HFF-Myc (cell line): ENCODE measurements around the gene MSI1.

ENCODE experiments used
- DNase-seq: peaks from one replicate; pipeline ENCODE4 v3.0.0-alpha.2; 2011; ENCODE audit warnings: low read depth; ENCODE audit errors: extremely low read depth
- H3K4me3 ChIP-seq: replicated peaks from 2 replicates; pipeline ENCODE4 v1.5.1; 2011; ENCODE audit warnings: low read depth, mild to moderate bottlenecking, control low read depth, low read length
- TF ChIP-seq, protein P1 (sequence below): IDR thresholded peaks from 2 replicates; pipeline ENCODE4 v1.5.1; 2012; ENCODE audit warnings: mild to moderate bottlenecking, low read depth, low read length, control low read depth; ENCODE audit errors: missing control alignments

MSI1 gene

DNA sequence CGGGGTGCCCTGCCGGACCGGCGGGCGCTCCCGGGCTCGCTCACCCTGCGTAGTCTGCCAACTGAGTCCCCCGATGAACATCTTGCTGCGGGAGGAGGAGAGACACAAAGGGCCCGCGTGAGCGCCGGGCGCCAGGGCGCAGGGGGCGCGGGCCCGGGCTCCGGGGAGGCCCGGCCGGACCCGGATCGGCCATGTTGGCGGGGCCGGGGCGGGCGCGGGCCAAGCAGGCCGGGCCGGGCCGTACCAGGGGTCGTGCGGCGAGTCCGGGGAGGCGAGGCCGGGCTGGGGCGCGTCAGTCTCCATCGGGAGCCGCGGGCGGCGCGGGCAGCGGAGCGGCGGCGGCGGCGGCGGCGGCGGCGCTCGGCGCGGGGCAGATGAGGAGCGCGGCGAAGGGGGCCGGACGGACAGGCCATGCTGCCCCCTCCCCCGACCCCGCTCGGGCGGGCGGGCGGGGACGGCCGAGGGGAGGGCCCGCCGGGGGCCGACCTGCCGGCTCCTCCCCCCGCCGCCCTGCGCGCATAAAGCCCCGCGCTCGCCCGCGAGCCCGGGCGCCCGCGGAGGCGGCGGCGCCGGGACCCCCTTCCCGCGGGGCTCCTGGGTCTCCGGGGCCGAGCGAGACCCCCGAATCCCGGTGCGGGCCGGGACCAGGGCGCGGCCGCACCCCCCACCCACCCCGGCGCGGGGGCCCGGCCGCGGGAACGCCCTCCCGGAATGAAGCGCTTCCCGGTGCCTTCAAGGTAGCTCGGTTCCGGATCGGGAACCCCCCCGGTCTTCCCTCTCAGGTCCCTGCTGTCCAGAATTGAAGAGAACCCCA lies at the start of gene MSI1:
TSS of gene MSI1 (minus strand) at position 376 of the 814 bp plus-strand sequence. CDS start at position 303, 73 bp downstream.
- peak within 1 kb of the TSS; percentile 25 for H3K4me3 ChIP-seq
- TF ChIP-seq, protein P1, sequence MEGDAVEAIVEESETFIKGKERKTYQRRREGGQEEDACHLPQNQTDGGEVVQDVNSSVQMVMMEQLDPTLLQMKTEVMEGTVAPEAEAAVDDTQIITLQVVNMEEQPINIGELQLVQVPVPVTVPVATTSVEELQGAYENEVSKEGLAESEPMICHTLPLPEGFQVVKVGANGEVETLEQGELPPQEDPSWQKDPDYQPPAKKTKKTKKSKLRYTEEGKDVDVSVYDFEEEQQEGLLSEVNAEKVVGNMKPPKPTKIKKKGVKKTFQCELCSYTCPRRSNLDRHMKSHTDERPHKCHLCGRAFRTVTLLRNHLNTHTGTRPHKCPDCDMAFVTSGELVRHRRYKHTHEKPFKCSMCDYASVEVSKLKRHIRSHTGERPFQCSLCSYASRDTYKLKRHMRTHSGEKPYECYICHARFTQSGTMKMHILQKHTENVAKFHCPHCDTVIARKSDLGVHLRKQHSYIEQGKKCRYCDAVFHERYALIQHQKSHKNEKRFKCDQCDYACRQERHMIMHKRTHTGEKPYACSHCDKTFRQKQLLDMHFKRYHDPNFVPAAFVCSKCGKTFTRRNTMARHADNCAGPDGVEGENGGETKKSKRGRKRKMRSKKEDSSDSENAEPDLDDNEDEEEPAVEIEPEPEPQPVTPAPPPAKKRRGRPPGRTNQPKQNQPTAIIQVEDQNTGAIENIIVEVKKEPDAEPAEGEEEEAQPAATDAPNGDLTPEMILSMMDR: no peak
- no peak for DNase-seq

DNA sequence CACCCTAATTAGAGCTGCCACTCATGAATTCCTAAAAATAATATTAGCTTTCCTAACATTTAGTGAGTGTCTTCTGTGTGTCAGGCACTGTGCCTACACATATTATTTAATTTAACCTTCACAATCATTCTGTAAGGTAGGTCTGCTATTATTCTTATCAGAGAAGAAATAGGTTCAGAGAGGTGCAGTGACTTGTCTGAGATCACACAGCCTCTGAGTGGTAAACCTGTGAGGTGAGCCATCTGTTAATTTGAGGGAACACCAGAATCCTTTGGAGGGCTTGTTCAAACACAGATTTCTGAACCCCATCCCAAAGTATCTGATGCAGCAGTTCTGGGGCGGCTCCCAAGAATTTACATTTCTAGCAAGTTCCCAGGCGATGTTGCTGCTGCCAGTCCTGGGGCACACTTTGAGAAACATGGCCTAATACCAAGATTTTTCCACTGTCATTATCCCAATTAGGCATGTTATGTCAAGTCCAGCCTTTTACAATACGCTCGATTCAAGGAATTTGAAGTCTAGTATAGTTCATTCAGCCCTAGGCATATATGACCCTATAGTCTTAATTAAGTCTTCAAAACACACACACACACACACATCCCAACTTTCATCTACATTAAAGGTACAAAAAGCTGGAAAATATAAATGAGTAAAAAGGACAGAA lies 49.1 kb upstream of the MSI1 start:
- no peak for DNase-seq
- no peak overlapping the region for H3K4me3 ChIP-seq
- TF ChIP-seq, protein P1: no peak

DNA sequence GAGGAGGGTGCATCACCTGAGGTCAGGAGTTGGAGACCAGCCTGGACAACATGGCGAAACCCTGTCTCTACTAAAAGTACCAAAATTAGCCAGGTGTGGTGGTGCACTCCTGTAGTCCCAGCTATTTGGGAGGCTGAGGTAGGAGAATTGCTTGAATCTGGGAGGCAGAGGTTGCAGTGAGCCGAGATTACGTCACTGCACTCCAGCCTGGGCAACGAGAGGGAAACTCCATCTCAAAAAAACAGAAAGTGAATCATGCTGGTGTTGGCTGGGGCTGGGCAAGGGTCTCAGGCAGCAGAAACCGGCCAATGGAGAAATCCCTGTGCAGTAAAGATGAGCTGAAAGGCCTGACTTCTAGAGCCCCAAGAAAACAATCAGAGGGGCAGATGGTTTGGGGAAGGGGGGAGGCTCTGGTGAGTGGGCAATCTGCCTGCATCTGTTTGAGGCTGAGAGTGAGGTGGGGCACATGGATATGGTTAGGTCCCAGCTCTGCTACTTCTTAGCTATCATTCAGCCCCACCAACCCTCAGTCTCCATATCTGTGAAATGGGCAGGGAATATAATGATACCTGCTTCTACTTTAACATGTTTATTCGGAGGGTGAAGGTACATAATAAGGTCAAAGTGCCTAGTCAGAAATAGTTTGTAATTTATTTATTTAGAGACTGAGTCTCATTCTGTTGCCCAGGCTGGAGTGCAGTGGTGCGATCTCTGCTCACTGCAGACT lies 47.7 kb upstream of the MSI1 start:
- no peak for DNase-seq
- H3K4me3 ChIP-seq: no peak overlapping the region
- TF ChIP-seq, protein P1: no peak

DNA sequence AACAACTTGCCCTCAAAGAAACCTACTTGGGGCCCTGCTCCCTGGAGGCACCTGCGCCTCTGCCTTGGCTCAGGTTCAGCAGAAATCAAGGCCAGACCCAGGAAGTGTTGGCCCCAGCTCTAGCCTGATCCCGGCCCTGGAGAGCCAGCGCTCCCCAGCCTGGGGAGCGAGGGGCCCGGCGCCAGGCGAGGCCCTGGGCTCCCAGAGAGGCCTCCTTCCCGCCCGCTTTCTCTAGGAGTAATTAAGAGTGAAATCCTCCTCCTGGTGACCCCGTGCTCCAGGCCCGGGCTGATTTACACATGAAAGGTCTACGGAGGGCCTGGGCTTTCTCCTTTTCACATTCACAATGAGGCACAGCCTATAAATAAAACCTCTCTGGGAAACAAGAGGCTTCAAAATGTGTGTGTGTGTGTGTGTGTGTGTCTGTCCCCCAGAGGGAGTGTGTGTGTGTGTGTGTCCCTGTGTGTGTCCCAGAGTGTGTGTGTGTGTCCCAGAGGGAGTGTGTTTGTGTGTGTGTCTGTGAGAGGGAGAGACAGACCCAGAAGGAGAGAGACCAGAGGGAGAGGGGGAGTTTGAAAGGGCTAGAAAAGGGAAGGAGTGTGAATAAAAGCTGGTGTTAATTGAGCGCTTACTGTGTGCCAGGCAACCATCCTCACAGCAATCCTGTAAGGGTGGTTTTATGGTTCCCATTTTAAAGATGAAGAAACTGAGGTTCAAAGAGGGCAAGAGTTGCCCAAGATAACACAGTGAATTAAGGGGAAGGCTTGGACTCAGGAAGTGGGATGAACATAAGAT lies 45.1 kb upstream of the MSI1 start:
- DNase-seq: no peak
- TF ChIP-seq, protein P1: no peak
- no peak overlapping the region for H3K4me3 ChIP-seq

DNA sequence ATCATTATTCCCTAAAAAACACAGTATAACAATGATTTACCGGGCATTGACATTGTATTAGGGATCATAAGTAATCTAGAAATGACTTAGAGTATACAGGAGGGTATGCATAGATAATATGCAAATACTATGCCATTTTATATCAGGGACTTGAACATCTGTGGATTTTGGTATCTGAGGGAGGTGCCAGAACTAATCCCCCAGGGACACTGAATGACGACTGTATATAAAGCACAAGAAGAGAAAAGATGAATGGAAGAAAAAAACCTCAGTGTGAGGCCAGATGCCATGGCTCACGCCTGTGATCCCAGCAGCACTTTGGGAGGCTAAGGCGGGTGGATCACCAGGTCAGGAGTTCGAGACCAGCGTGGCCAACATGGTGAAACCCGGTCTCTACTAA lies 43.5 kb upstream of the MSI1 start:
- no peak for DNase-seq
- TF ChIP-seq, protein P1: no peak
- H3K4me3 ChIP-seq: no peak overlapping the region

DNA sequence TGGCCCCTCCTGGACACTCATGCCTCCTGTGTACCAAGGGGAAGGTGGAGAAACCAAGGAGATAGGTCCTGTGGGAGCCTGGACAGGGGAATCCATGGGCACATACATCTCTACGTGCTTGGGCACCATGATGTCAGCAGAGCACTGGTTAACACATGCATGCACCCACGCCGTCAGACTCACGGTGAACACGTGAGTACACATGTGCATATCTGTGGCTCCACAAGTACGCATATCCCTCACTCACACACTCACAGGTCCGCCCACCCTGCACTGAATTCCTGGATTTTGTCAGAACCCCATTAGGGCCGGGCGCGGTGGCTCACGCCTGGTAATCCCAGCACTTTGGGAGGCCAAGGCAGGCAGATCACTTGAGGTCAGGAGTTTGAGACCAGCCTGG lies 39.8 kb upstream of the MSI1 start:
- H3K4me3 ChIP-seq: no peak overlapping the region
- no peak for DNase-seq
- TF ChIP-seq, protein P1: no peak
